8988T (cell line): ENCODE measurements around the gene AVP.

Source experiments
- DNase-seq: peaks from one replicate; pipeline ENCODE4 v3.0.0; 2011

The AVP gene

DNA sequence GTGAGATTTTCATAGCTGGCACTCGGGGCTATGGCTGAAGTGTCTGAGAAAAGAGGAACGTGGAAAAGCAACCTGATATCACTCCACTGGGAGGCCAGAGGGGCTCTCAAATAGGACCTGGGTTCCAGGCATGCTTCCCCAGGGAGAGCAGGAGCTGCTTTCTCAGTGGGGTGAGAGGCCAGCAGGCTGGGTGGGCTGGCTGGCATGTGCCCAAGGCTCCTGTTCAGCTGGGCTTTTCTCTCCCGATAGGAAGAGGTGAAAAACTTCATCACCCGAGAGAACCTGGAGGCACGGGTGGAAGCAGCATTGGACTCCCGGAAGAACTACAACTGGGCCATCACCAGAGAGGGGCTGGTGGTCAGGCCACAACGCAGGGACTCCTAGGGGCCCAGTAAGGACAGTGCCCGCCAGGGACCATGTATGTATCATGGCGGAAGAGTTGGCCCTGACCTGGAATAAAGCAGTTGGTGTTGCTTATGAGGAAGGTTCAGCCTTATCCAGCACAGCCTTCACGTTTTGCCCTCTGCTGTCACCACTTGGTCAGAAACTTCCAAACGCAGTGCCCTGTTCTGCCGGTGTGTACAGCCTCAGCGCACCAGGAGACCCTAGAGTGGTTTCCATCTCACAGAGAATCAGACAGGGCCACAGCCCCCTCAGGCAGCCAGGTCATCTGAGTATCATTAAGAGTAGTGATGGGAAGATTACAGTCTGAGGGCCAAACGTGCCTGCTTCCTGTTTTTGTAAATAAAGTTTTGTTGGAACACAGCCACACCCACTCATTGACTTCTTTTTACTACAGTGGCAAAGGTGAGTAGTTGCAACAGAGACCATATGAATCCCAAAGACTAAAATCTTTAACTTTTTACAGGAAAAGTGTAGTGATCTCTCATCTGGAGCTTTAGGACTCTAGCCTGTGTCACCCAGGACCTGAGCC is 36.8 kb downstream of the AVP start:
- DNase-seq, result no peak

DNA sequence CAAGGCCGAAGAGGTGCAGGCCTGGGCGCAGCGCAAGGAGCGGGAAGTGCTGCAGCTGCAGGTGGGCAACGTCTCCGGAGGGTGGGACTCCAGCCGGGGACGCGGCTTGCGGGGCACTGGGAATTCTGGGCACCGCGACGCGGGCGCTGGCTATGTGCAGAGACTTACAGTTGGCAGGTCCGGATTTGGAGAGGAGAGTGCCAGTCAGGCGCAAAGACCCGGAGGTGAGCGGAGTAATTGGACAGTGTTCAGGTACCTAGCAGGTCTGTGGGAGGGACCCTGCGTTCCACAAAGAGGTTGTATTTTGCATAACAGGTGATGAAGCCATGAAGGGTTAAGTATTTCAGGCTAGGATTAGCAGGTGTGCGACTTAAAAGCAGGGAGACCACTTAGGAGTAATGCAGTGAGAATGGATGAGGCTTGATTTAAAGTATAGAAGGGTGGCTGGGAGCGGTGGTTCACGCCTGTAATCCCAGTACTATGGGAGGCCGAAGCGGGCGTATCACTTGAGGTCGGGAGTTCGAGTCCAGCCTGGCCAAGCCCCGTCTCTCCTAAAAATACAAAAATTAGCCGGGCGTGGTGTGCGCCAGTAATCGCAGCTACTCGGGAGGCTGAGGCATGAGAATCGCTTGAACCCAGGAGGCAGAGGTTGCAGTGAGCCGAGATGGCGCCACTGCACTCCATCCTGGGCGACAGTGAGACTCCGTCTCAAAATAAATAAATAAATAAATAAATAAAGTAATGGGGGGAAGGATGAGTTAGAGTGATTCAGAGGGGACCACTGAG is 37.7 kb downstream of the AVP start:
- no peak for DNase-seq

DNA sequence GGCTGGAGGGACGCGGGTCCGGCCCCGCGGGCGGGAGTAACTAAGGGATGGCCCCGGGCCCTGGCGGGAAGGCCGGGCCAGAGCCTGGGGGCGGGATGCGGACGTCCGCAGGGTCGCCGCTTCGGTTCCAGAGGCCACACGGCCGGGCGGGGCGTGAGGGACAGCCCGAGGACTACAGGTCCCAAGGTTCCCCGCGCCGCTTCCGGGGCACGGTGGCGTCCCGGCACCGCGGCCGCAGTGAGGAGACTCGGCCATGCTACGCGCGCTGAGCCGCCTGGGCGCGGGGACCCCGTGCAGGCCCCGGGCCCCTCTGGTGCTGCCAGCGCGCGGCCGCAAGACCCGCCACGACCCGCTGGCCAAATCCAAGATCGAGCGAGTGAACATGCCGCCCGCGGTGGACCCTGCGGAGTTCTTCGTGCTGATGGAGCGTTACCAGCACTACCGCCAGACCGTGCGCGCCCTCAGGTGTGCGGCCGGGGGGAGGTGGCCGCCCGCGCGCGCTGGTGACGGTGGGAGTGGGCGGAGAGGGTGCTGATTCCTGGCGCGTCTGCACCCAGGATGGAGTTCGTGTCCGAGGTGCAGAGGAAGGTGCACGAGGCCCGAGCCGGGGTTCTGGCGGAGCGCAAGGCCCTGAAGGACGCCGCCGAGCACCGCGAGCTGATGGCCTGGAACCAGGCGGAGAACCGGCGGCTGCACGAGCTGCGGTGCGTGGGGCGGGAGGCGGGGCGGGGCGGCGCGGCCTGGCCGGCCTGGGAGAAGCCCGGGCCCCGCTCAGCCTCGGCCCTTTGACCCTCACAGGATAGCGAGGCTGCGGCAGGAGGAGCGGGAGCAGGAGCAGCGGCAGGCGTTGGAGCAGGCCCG is 38.5 kb downstream of the AVP start, which contains the start of gene MRPS26:
TSS of gene MRPS26 (plus strand) at position 237 of the 861 bp plus-strand sequence. CDS start at position 254, 17 bp downstream.
- DNase-seq, result peak; percentile 96

GRCh38 chr20:3045042-3045815 is 39.3 kb downstream of the AVP start:
- DNase-seq, result peak; percentile 77

GRCh38 chr20:3044336-3044965 is 40.1 kb downstream of the AVP start:
- DNase-seq, result no peak

DNA sequence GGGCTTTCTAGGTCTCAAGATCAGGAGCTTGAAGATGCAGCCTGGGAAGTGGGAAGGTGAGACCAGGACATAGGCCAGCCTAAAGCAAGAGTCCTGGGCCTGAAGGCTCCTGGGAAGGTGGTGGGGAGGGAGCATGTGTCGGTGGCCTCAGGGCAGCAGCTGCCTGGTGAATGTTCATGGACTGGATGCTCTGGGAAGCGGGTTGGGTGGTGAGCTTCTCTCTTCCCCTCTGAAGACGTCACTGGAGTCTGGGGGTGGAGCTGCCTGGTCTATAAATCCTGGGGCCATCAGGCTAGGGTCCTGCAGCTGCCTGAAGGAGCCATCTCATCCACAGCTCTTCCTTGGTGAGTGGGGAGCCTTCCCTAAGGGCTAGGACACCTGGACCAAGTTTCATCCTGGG is 41.2 kb downstream of the AVP start, which contains the start of gene GNRH2:
TSS of gene GNRH2 (plus strand) at position 301 of the 400 bp plus-strand sequence. CDS start 793 bp downstream, outside the sequence.
- DNase-seq, result no peak

DNA sequence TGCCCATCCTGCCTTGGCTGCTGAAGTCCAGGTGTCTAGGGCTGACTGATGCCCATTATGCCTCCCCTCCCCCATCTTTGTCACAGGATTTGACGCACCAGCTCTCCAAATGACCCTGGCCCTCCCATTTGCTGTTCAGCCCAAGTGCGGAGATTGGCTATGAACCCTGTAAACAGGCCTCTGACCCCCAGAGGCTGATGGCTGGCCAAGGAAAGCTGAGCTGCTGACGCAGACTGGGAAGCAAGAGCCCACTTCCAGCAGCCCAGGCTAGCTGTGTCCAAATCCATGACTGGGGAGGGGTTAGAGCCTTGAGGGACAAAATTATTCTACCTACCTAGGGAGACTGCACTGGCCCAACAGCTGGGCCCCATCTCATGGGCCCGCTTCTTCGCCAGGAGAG is 41.9 kb downstream of the AVP start:
- no peak for DNase-seq

GRCh38 chr20:3041854-3042409 is 42.6 kb downstream of the AVP start:
- DNase-seq, result no peak

DNA sequence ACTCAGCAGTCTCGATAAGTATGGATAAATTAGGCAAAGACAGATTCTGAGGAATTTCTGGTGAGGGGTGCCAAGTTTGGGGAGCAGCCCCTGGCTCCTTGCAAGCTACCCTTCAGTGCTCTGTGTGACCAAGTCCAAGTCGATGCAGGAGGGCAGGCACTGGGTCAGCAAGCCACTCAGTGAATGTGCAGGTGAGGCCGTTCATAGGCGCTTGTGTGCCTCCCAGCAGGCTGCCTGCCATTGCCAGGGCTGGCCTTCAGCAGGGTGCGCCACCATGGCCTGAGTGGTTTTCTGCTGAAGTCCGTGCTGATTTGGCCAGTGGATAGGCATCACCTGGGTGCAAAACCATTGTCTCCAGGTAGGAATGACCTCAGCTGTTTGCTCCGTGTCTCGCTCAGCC is 44.4 kb downstream of the AVP start:
- no peak for DNase-seq

DNA sequence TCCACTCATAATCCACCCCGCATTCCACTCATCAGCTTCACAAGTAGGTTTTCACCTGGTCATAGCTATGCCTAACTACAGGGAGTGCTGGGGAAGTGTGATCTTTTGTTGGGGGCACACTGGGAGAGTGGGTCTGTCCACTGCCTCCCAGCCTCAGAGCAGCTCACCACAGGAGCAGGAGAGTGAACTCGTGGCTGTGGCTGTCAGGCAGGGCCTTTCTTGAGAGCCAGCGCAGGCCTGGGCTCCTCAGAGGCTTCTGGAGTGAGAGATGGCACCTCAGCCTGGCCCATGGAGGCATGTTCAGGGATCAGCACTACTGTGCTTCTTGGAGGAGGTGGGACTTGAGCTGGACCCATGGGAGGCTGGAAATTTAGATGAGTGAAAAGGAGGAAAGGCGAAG is 45.1 kb downstream of the AVP start:
- no peak for DNase-seq

DNA sequence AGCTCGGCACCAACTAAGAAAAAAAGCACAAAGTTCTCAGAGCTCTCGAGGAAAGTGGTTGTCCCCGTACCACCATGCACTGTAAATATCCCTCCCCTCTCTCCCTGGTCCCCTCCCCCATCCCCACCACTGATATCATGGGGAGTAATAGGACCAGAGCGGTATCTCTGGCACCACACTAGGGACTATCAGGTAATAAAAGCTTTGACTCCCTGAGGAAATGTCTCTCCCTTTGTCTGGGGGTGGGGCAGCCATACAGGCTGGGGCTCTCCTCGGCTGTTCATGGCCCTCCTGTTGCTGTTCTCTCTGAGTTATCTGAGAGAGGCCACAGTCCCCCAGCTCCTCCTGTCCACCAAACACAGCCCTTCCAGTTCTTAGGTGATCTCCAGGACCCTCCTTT is 46.1 kb downstream of the AVP start:
- DNase-seq, result no peak

DNA sequence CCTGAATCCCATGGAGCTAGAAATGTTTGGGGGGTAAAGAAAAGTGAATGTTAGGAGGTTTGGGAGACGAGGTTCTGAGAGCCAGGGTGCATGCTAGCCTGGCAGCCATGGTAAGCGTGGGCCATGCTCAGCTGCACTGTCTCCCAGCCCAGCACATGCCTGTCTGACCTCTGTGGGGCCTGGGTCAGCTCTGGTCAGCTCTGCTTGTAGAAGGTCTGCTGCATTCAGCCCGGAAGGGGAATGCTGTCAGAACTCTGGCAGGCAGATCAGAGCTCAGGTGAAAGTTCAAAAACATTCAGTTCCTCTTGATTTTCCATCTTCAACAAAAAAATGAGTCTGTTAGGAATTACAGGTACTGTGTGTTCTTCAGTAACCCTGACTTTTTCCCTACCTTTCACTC is 46.9 kb downstream of the AVP start:
- no peak for DNase-seq

DNA sequence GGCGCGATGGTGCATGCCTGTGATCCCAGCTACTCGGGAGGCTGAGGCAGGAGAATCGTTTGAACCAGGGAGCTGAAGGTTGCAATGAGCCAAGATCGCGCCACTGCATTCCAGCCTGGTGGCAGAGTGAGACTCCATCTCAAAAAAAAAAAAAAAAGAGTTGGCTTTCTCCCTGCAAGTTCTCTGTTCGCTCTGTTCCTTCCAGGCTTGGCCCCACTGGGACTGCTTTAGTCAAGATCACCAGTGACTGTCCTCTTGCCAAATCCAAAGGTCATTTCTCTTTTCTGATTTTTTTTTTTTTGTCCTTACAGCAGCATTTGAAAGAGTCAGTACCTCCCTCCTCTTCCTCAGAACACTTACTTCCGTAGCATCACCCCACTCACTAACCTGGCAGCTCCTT is 51.9 kb downstream of the AVP start:
- no peak for DNase-seq
